Central memory CD8-positive, alpha-beta T cell (primary cell): ENCODE data around the gene ACSBG1.
A peak's percentile ranks its signal among the peaks of the same experiment; 100 is the strongest.

Experiments used
- ATAC-seq: fragments of 150-1000 bp; cut with Tn5 transposase; replicated peaks from 2 replicates; pipeline ENCODE4 v1.10.0; 2022; ENCODE audit warnings: mild to moderate bottlenecking, moderate FRiP score, moderate number of reproducible peaks; ENCODE audit not compliant: poor library complexity, severe bottlenecking; ENCODE audit errors: extremely low read depth
- DNase-seq, 2 donors: peaks; one replicate each; pipeline ENCODE4 v3.0.0; 2021; ENCODE audit warnings: low spot score in 2 of 2
- H3K27ac Mint-ChIP-seq: one replicate; pipeline ENCODE4 v1.8.0; 2022; ENCODE audit warnings: low read depth, mild to moderate bottlenecking, moderate library complexity, mixed read lengths
- H3K27me3 Mint-ChIP-seq: one replicate; pipeline ENCODE4 v1.8.0; 2022; ENCODE audit warnings: mixed read lengths
- H3K36me3 Mint-ChIP-seq: one replicate; pipeline ENCODE4 v1.8.0; 2022; ENCODE audit warnings: mild to moderate bottlenecking, moderate library complexity, mixed read lengths; ENCODE audit not compliant: insufficient read depth
- H3K4me1 Mint-ChIP-seq: one replicate; pipeline ENCODE4 v1.8.0; 2022; ENCODE audit warnings: mixed read lengths
- H3K4me3 Mint-ChIP-seq: one replicate; pipeline ENCODE4 v1.8.0; 2022; ENCODE audit warnings: mild to moderate bottlenecking, moderate library complexity, mixed read lengths
- H3K9me3 Mint-ChIP-seq: one replicate; pipeline ENCODE4 v1.8.0; 2022; ENCODE audit warnings: mixed read lengths

The ACSBG1 gene

GRCh38 chr15:78234515-78235040 is at the start of gene ACSBG1:
ACSBG1 (minus strand) TSS chr15:78234565; CDS start chr15:78234501, 64 bp downstream.
- no peak within 1 kb of the TSS for H3K27ac Mint-ChIP-seq
- no peaks in the 10 kb centered on the region for H3K36me3 Mint-ChIP-seq
- no peak within 1 kb of the TSS for H3K4me3 Mint-ChIP-seq
- no peaks in the 10 kb centered on the region for H3K4me1 Mint-ChIP-seq
- ATAC-seq (no peak), DNase-seq (no peak)
- H3K27me3 Mint-ChIP-seq: peaks cover 25% of the 10 kb centered on the region
- no peaks in the 10 kb centered on the region for H3K9me3 Mint-ChIP-seq

- DNase-seq: no peak
- Mint-ChIP-seq H3K36me3 (peaks cover 38% of the 10 kb centered on the region), H3K27me3 (no peaks in the 10 kb centered on the region), H3K27ac (no peak overlapping the region), H3K4me1 (peaks cover 8% of the 10 kb centered on the region), H3K4me3 (no peak overlapping the region), H3K9me3 (no peaks in the 10 kb centered on the region)
- ATAC-seq: no peak
These were observed 48.0 kb upstream of the ACSBG1 start for GRCh38 chr15:78282324-78282723.

- peaks cover 30% of the 10 kb centered on the region for H3K36me3 Mint-ChIP-seq
- H3K4me3 Mint-ChIP-seq: no peak overlapping the region
These were observed 46.1 kb upstream of the ACSBG1 start for GRCh38 chr15:78280319-78281072.

GRCh38 chr15:78276064-78276943 is 41.9 kb upstream of the ACSBG1 start:
- Mint-ChIP-seq H3K27ac (peak overlapping the region; percentile 61), H3K4me1 (no peaks in the 10 kb centered on the region), H3K9me3 (no peaks in the 10 kb centered on the region), H3K27me3 (no peaks in the 10 kb centered on the region), H3K36me3 (peaks cover 26% of the 10 kb centered on the region), H3K4me3 (no peak overlapping the region)
- ATAC-seq (no peak), DNase-seq (no peak)

More at GRCh38 chr15:78280319-78281072, 46.1 kb upstream of the ACSBG1 start:
- DNase-seq: no peak
- H3K27me3 Mint-ChIP-seq: no peaks in the 10 kb centered on the region
- no peak for ATAC-seq
- H3K9me3 Mint-ChIP-seq: no peaks in the 10 kb centered on the region
- no peaks in the 10 kb centered on the region for H3K4me1 Mint-ChIP-seq
- H3K27ac Mint-ChIP-seq: no peak overlapping the region

- Mint-ChIP-seq H3K4me3 (no peak overlapping the region), H3K36me3 (peaks cover 23% of the 10 kb centered on the region), H3K27me3 (no peaks in the 10 kb centered on the region), H3K27ac (peak overlapping the region; percentile 41), H3K4me1 (peaks cover 5% of the 10 kb centered on the region), H3K9me3 (no peaks in the 10 kb centered on the region)
- DNase-seq (no peak), ATAC-seq (no peak)
These were observed 40.6 kb upstream of the ACSBG1 start for GRCh38 chr15:78274994-78275393.

- Mint-ChIP-seq H3K4me3 (no peak overlapping the region), H3K4me1 (peaks cover 5% of the 10 kb centered on the region), H3K27me3 (no peaks in the 10 kb centered on the region), H3K27ac (no peak overlapping the region), H3K9me3 (no peaks in the 10 kb centered on the region), H3K36me3 (peaks cover 19% of the 10 kb centered on the region)
- ATAC-seq (no peak), DNase-seq (no peak)
These were observed 38.4 kb upstream of the ACSBG1 start for GRCh38 chr15:78272776-78273175.

GRCh38 chr15:78272316-78272715 is 38.0 kb upstream of the ACSBG1 start:
- H3K4me1 Mint-ChIP-seq: peaks cover 7% of the 10 kb centered on the region
- peaks cover 19% of the 10 kb centered on the region for H3K36me3 Mint-ChIP-seq
- H3K27me3 Mint-ChIP-seq: no peaks in the 10 kb centered on the region
- no peak for ATAC-seq
- no peak overlapping the region for H3K27ac Mint-ChIP-seq
- no peak overlapping the region for H3K4me3 Mint-ChIP-seq
- H3K9me3 Mint-ChIP-seq: no peaks in the 10 kb centered on the region
- DNase-seq: no peak

GRCh38 chr15:78266806-78267205 is 32.4 kb upstream of the ACSBG1 start:
- H3K36me3 Mint-ChIP-seq: peaks cover 23% of the 10 kb centered on the region
- no peaks in the 10 kb centered on the region for H3K27me3 Mint-ChIP-seq
- no peaks in the 10 kb centered on the region for H3K9me3 Mint-ChIP-seq
- H3K27ac Mint-ChIP-seq: peak overlapping the region; percentile 92
- H3K4me3 Mint-ChIP-seq: no peak overlapping the region
- ATAC-seq (no peak), DNase-seq (no peak)
- peaks cover 26% of the 10 kb centered on the region for H3K4me1 Mint-ChIP-seq

- Mint-ChIP-seq H3K4me3 (peak overlapping the region; percentile 85), H3K9me3 (no peaks in the 10 kb centered on the region), H3K36me3 (peaks cover 23% of the 10 kb centered on the region), H3K27ac (peak overlapping the region; percentile 92), H3K4me1 (peaks cover 26% of the 10 kb centered on the region), H3K27me3 (no peaks in the 10 kb centered on the region)
- ATAC-seq (no peak), DNase-seq (no peak)
These were observed 31.9 kb upstream of the ACSBG1 start for GRCh38 chr15:78266229-78266628.

GRCh38 chr15:78265752-78266224 is 31.4 kb upstream of the ACSBG1 start:
- peak overlapping the region; percentile 85 for H3K4me3 Mint-ChIP-seq
- DNase-seq (no peak), ATAC-seq (no peak)
- peaks cover 23% of the 10 kb centered on the region for H3K36me3 Mint-ChIP-seq
- H3K27ac Mint-ChIP-seq: peak overlapping the region; percentile 92
- H3K9me3 Mint-ChIP-seq: no peaks in the 10 kb centered on the region
- H3K27me3 Mint-ChIP-seq: no peaks in the 10 kb centered on the region
- H3K4me1 Mint-ChIP-seq: peaks cover 26% of the 10 kb centered on the region

- Mint-ChIP-seq H3K9me3 (no peaks in the 10 kb centered on the region), H3K27me3 (no peaks in the 10 kb centered on the region), H3K4me1 (peaks cover 20% of the 10 kb centered on the region), H3K27ac (peak overlapping the region; percentile 92), H3K4me3 (peak overlapping the region; percentile 85), H3K36me3 (peaks cover 21% of the 10 kb centered on the region)
- ATAC-seq: no peak
- no peak for DNase-seq
These were observed 30.7 kb upstream of the ACSBG1 start for GRCh38 chr15:78265137-78265460.

- peak; percentile 45 to 50 for DNase-seq
- Mint-ChIP-seq H3K4me1 (peaks cover 20% of the 10 kb centered on the region), H3K27me3 (no peaks in the 10 kb centered on the region), H3K27ac (peak within 1 kb of the TSS; percentile 92), H3K36me3 (peaks cover 21% of the 10 kb centered on the region), H3K9me3 (no peaks in the 10 kb centered on the region), H3K4me3 (peak within 1 kb of the TSS; percentile 85)
- peak; percentile 80 for ATAC-seq
These were observed 30.2 kb upstream of the ACSBG1 start, which contains the start of gene DNAJA4 for GRCh38 chr15:78264304-78265136. DNAJA4 (plus strand) TSS chr15:78264562; CDS start chr15:78264764, 202 bp downstream.
